Spleen (tissue), 7 donors: Measurements from ENCODE around the gene STAG1.

Source experiments
- POLR2A ChIP-seq, 3 donors: fragments of 450-650 bp; IDR thresholded peaks; one replicate each; pipeline ENCODE4 v1.5.1; 2017; ENCODE audit warnings: antibody characterized with exemption in 3 of 3, mild to moderate bottlenecking in 1 of 3
- POLR2AphosphoS5 ChIP-seq, 3 donors: sonication (generic); formaldehyde crosslinking; IDR thresholded peaks; one replicate each; pipeline ENCODE4 v1.5.1; 2017; ENCODE audit warnings: antibody characterized with exemption in 3 of 3
- TF ChIP-seq, protein P1 (sequence below), 11 experiments: fragments of 200-600 bp in 7 of 11; fragments of 450-650 bp in 4 of 11; sonication (generic) in 4 of 11; IDR thresholded peaks in 8 of 11; conservative IDR thresholded peaks in 3 of 11; 1 replicate in 7 of 11; 2 replicates in 4 of 11; pipeline versions ENCODE4 v1.4.0 to v1.8.0; 2016 to 2021; ENCODE audit warnings: antibody characterized with exemption in 11 of 11, inconsistent platforms in 4 of 11, mild to moderate bottlenecking in 1 of 11
- donor health status: DM: no; HTN: no; CAD: no; lungs with moderate emphysema.
- donor health status: DM: no; HTN: no; CAD: no.
- donor health status: DM: no; HTN: no; CAD: no.

DNA sequence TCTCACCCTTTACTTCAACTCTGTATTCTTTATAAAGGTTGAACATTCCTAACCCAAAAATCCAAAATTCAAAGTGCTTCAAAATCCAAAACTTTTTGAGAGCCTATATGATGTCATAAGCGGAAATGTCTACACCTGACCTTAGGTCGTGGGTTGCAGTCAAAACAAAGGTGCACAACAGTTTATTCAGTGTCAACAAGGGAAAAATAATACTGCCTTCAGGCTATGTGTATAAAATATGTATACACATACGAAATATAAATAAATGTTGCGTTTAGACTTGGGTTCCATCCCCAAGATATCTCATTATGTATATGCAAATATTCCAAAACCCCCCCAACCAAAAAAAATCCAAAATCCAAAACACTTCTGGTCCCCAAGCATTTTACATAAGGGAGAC, 90.9 kb downstream of the STAG1 start:
- TF ChIP-seq POLR2A (IDR thresholded peaks at IDR 0.05) = no peak
- TF ChIP-seq, protein P1, sequence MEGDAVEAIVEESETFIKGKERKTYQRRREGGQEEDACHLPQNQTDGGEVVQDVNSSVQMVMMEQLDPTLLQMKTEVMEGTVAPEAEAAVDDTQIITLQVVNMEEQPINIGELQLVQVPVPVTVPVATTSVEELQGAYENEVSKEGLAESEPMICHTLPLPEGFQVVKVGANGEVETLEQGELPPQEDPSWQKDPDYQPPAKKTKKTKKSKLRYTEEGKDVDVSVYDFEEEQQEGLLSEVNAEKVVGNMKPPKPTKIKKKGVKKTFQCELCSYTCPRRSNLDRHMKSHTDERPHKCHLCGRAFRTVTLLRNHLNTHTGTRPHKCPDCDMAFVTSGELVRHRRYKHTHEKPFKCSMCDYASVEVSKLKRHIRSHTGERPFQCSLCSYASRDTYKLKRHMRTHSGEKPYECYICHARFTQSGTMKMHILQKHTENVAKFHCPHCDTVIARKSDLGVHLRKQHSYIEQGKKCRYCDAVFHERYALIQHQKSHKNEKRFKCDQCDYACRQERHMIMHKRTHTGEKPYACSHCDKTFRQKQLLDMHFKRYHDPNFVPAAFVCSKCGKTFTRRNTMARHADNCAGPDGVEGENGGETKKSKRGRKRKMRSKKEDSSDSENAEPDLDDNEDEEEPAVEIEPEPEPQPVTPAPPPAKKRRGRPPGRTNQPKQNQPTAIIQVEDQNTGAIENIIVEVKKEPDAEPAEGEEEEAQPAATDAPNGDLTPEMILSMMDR (IDR thresholded peaks at IDR 0.05 in 8 of 11, conservative IDR thresholded peaks at IDR 0.05 in 3 of 11) = no peak
- no peak for TF ChIP-seq POLR2AphosphoS5 (IDR thresholded peaks at IDR 0.05)
